ENCODE data around the gene ZNF774. TPM values are rescaled to one million over a fixed set of nuclear protein-coding genes. Genes with fewer than 3 reads are reported as not detected.

ZNF774 gene
- total and polyA plus RNA-seq, 2 of the 13 experiments (the other 11 are each of a cell fraction or from before 2014, with no cell fraction given), result 0.59 to 1.4 TPM

DNA sequence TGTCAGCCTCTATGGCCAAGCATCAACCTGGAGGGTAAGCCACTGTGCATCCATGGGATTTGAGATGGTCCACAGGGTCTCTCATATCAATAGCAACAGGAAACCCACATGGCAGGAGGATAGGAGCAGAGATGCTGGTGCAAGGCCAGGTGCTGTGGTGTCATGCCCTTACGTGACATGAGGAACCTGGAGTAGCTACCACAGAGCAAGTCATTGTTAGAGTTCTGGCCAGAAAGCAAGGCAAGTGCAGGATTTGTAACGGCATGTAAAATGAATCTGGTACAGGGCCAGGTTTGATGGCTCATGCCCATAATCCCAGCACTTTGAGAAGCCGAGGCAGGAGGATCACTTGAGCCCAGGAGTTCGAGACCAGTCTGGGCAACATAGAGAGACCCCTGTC lies 14.8 kb upstream of the ZNF774 start:
- in situ Hi-C loops (cut with HindIII; ENCODE audit: extremely low pct_ligation_motif_present, low pct_unique_long_range_greater_than_20kb), result no loop called here

DNA sequence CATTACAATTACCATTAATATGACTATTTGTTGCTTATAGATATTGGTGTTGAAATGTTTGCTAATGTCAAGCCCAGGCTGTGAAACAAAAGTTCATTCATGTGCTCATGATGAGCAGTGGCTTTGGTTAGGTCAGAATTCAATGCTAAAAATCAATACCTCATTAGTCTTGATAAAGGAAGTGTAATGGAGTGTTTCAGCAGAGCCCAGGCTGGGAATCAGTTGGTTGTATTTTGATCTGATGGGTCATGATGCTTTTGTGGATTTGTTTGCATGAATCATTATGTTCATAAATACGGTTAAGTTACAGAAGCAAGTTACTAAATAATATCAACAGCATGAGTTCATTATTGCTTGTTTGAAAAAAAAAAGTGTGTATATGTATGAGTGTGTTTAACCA lies 13.6 kb upstream of the ZNF774 start:
- no peaks in the 10 kb centered on the region for H3K27me3 ChIP-seq (ENCODE audit: control insufficient read depth in 1 of 2, insufficient read depth in 2 of 2, low read length in 2 of 2)
- ChIA-PET POLR2A (no interaction called here), CTCF (ENCODE audit: low intra/inter-chr PET ratio, low total read pairs) (no interaction called here)
- ATAC-seq (no peak), FAIRE-seq (no peak), DNase-seq (ENCODE audit: low spot score) (no peak)
- intact Hi-C loops (cut with micrococcal nuclease; ENCODE audit: unreplicated experiment) (no loop called here), in situ Hi-C loops (cut with HindIII; ENCODE audit: extremely low pct_ligation_motif_present, low pct_unique_long_range_greater_than_20kb) (no loop called here)
- WGBS (ENCODE audit: low lambda C conversion rate), result 94% methylated on average over 1 of the region's 1 CpG
- no peak overlapping the region for H3K27ac ChIP-seq (ENCODE audit: extremely low read length, insufficient read depth, low read length)
- no peaks in the 10 kb centered on the region for H3K79me2 ChIP-seq (ENCODE audit: insufficient read depth, low read length)
- no peaks in the 10 kb centered on the region for H3K9me3 ChIP-seq (ENCODE audit: low read length)
- H3K4me3 ChIP-seq (replicated peaks in 1 of 3; ENCODE audit: insufficient read depth in 1 of 3, low read depth in 2 of 3, low read length in 3 of 3), result no peak overlapping the region
- BruUV-seq (replicated peaks), result no TSS peak
- H3K9ac ChIP-seq (ENCODE audit: insufficient read depth, low read depth, low read length), result no peak overlapping the region
- peaks cover 18% of the 10 kb centered on the region for H3K4me1 ChIP-seq (ENCODE audit: insufficient read depth, low read length)
- no peaks in the 10 kb centered on the region for H4K20me1 ChIP-seq (ENCODE audit: insufficient read depth, low read length)
- H3K4me2 ChIP-seq (ENCODE audit: low read depth, low read length), result no peak overlapping the region
- H3K36me3 ChIP-seq (replicated peaks in 1 of 2; ENCODE audit: control insufficient read depth in 1 of 2, insufficient read depth in 2 of 2, low read length in 2 of 2), result no peaks in the 10 kb centered on the region
- no peak overlapping the region for H2AFZ ChIP-seq (ENCODE audit: low read length)
- no peak for TF ChIP-seq ZNF432 (CRISPR knock-in tag; IDR thresholded peaks at IDR 0.05; ENCODE audit: borderline replicate concordance)
- no peak for TF ChIP-seq ARID2 (CRISPR knock-in tag; IDR thresholded peaks at IDR 0.05; ENCODE audit: borderline replicate concordance)
- no peak for TF ChIP-seq SOX13 (IDR thresholded peaks at IDR 0.05)
- TF ChIP-seq SOX13 (CRISPR knock-in tag; conservative IDR thresholded peaks at IDR 0.05 in 1 of 2, IDR thresholded peaks at IDR 0.05 in 1 of 2), result no peak
- TF ChIP-seq NR2C2 (CRISPR knock-in tag; IDR thresholded peaks at IDR 0.05; ENCODE audit: borderline replicate concordance), result no peak
- no peak for TF ChIP-seq PAF1 (CRISPR knock-in tag; IDR thresholded peaks at IDR 0.05)
- TF ChIP-seq KDM5B (CRISPR knock-in tag; IDR thresholded peaks at IDR 0.05; ENCODE audit: borderline replicate concordance), result no peak
- TF ChIP-seq, protein P1, sequence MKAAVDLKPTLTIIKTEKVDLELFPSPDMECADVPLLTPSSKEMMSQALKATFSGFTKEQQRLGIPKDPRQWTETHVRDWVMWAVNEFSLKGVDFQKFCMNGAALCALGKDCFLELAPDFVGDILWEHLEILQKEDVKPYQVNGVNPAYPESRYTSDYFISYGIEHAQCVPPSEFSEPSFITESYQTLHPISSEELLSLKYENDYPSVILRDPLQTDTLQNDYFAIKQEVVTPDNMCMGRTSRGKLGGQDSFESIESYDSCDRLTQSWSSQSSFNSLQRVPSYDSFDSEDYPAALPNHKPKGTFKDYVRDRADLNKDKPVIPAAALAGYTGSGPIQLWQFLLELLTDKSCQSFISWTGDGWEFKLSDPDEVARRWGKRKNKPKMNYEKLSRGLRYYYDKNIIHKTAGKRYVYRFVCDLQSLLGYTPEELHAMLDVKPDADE (CRISPR knock-in tag; IDR thresholded peaks at IDR 0.05), result no peak
- TF ChIP-seq HNF4G (IDR thresholded peaks at IDR 0.05; ENCODE audit: borderline replicate concordance, low read depth, low read length), result no peak
- TF ChIP-seq HNF4G (CRISPR knock-in tag; IDR thresholded peaks at IDR 0.05; ENCODE audit: borderline replicate concordance, low read depth), result no peak
- no peak for TF ChIP-seq ZNF775 (CRISPR knock-in tag; IDR thresholded peaks at IDR 0.05; ENCODE audit: borderline replicate concordance)
- TF ChIP-seq MBNL3 (CRISPR knock-in tag; conservative IDR thresholded peaks at IDR 0.05), result no peak
- no peak for TF ChIP-seq SRY (CRISPR knock-in tag; IDR thresholded peaks at IDR 0.05)
- no peak for TF ChIP-seq SNAPC2 (CRISPR knock-in tag; IDR thresholded peaks at IDR 0.05)
- TF ChIP-seq, protein P2, sequence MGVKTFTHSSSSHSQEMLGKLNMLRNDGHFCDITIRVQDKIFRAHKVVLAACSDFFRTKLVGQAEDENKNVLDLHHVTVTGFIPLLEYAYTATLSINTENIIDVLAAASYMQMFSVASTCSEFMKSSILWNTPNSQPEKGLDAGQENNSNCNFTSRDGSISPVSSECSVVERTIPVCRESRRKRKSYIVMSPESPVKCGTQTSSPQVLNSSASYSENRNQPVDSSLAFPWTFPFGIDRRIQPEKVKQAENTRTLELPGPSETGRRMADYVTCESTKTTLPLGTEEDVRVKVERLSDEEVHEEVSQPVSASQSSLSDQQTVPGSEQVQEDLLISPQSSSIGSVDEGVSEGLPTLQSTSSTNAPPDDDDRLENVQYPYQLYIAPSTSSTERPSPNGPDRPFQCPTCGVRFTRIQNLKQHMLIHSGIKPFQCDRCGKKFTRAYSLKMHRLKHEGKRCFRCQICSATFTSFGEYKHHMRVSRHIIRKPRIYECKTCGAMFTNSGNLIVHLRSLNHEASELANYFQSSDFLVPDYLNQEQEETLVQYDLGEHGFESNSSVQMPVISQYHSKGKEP (CRISPR knock-in tag; IDR thresholded peaks at IDR 0.05), result no peak

More for the DNA sequence above, 14.8 kb upstream of the ZNF774 start:
- TF ChIP-seq NCOA2 (CRISPR knock-in tag; IDR thresholded peaks at IDR 0.05) (no peak), IKZF1 (IDR thresholded peaks at IDR 0.05) (no peak), ZNF136 (CRISPR knock-in tag; IDR thresholded peaks at IDR 0.05; ENCODE audit: low read depth) (no peak), PHF20 (CRISPR knock-in tag; IDR thresholded peaks at IDR 0.05) (no peak), PHF5A (CRISPR knock-in tag; IDR thresholded peaks at IDR 0.05; ENCODE audit: low read depth, unreplicated experiment) (no peak), ATF1 (CRISPR knock-in tag; IDR thresholded peaks at IDR 0.05) (no peak), MTA1 (CRISPR knock-in tag; IDR thresholded peaks at IDR 0.05; ENCODE audit: borderline replicate concordance) (no peak), CHCHD3 (CRISPR knock-in tag; IDR thresholded peaks at IDR 0.05) (no peak), ZNF747 (CRISPR knock-in tag; IDR thresholded peaks at IDR 0.05; ENCODE audit: borderline replicate concordance) (no peak), ATAD3A (CRISPR knock-in tag; IDR thresholded peaks at IDR 0.05) (no peak), ZNF616 (CRISPR knock-in tag; IDR thresholded peaks at IDR 0.05; ENCODE audit: low read depth) (no peak)
- no peak overlapping the region for H3K4me2 ChIP-seq (ENCODE audit: low read depth, low read length)
- POLR2A ChIA-PET, result no interaction called here
- BruUV-seq (replicated peaks), result no TSS peak
- ATAC-seq (no peak), DNase-seq (ENCODE audit: low spot score) (no peak), FAIRE-seq (no peak)
- H3K4me1 ChIP-seq (ENCODE audit: insufficient read depth, low read length), result peaks cover 25% of the 10 kb centered on the region
- WGBS (ENCODE audit: low lambda C conversion rate), result 39% methylated on average over 4 of the region's 4 CpGs
- H3K9me3 ChIP-seq (ENCODE audit: low read length), result no peaks in the 10 kb centered on the region
- CTCF ChIA-PET (ENCODE audit: low intra/inter-chr PET ratio, low total read pairs), result no interaction called here
- no peaks in the 10 kb centered on the region for H3K36me3 ChIP-seq (replicated peaks in 1 of 2; ENCODE audit: control insufficient read depth in 1 of 2, insufficient read depth in 2 of 2, low read length in 2 of 2)
- intact Hi-C loops (cut with micrococcal nuclease; ENCODE audit: unreplicated experiment), result no loop called here
- no peak overlapping the region for H3K27ac ChIP-seq (ENCODE audit: extremely low read length, insufficient read depth, low read length)
- no peaks in the 10 kb centered on the region for H3K27me3 ChIP-seq (ENCODE audit: control insufficient read depth in 1 of 2, insufficient read depth in 2 of 2, low read length in 2 of 2)
- no peaks in the 10 kb centered on the region for H4K20me1 ChIP-seq (ENCODE audit: insufficient read depth, low read length)
- no peaks in the 10 kb centered on the region for H3K79me2 ChIP-seq (ENCODE audit: insufficient read depth, low read length)
- no peak overlapping the region for H2AFZ ChIP-seq (ENCODE audit: low read length)
- H3K4me3 ChIP-seq (replicated peaks in 1 of 3; ENCODE audit: insufficient read depth in 1 of 3, low read depth in 2 of 3, low read length in 3 of 3), result no peak overlapping the region
- no peak overlapping the region for H3K9ac ChIP-seq (ENCODE audit: insufficient read depth, low read depth, low read length)
